Measurements from ENCODE around the gene NUP37.

DNA sequence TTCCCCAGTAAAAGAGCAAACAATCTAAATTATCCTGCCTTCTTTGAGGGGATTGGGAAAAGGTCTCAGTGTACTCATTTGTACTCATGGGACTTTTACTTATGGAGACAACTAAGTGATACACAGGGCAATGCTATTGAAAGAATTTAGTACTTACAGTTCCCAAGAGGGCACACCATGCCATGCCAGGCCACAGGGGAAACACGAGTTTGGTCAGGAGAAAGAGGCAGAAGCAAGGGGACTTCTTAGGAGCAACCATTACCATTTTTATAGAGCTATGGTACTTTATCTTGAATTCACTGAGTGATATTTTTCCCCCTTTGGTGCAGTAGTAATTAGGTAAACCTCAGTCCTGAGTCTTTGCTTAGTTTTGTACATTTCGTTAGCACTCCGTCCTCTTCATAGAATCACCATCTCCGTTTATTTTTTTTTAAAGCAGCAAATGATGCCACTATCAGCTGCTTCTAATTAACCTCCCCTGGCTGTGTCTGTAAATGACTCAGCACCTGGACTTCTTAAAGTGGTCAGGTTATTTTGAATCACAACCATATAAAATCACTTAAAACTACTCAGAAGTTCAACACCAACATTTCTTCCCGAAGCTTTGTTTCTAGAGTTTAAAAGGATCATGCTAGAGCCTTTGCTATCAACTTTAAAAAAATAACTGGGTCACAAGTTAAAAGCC is 52.2 kb downstream of the NUP37 start:
- TF ChIP-seq FOS (IDR thresholded peaks at IDR 0.05; ENCODE audit: extremely low read depth, insufficient read length) = no peak
- TF ChIP-seq, protein P1, sequence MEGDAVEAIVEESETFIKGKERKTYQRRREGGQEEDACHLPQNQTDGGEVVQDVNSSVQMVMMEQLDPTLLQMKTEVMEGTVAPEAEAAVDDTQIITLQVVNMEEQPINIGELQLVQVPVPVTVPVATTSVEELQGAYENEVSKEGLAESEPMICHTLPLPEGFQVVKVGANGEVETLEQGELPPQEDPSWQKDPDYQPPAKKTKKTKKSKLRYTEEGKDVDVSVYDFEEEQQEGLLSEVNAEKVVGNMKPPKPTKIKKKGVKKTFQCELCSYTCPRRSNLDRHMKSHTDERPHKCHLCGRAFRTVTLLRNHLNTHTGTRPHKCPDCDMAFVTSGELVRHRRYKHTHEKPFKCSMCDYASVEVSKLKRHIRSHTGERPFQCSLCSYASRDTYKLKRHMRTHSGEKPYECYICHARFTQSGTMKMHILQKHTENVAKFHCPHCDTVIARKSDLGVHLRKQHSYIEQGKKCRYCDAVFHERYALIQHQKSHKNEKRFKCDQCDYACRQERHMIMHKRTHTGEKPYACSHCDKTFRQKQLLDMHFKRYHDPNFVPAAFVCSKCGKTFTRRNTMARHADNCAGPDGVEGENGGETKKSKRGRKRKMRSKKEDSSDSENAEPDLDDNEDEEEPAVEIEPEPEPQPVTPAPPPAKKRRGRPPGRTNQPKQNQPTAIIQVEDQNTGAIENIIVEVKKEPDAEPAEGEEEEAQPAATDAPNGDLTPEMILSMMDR (IDR thresholded peaks at IDR 0.05 in 2 of 3, conservative IDR thresholded peaks at IDR 0.05 in 1 of 3; ENCODE audit: insufficient read depth in 2 of 3, low read depth in 1 of 3, low read length in 3 of 3) = no peak
- TF ChIP-seq NR3C1 (CRISPR knock-in tag; IDR thresholded peaks at IDR 0.05) = no peak
- TF ChIP-seq, protein P2, sequence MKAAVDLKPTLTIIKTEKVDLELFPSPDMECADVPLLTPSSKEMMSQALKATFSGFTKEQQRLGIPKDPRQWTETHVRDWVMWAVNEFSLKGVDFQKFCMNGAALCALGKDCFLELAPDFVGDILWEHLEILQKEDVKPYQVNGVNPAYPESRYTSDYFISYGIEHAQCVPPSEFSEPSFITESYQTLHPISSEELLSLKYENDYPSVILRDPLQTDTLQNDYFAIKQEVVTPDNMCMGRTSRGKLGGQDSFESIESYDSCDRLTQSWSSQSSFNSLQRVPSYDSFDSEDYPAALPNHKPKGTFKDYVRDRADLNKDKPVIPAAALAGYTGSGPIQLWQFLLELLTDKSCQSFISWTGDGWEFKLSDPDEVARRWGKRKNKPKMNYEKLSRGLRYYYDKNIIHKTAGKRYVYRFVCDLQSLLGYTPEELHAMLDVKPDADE (conservative IDR thresholded peaks at IDR 0.05; ENCODE audit: control insufficient read depth, low read depth, low read length) = no peak
- no peak for TF ChIP-seq CBFA2T3 (IDR thresholded peaks at IDR 0.05)
- TF ChIP-seq, protein P3, sequence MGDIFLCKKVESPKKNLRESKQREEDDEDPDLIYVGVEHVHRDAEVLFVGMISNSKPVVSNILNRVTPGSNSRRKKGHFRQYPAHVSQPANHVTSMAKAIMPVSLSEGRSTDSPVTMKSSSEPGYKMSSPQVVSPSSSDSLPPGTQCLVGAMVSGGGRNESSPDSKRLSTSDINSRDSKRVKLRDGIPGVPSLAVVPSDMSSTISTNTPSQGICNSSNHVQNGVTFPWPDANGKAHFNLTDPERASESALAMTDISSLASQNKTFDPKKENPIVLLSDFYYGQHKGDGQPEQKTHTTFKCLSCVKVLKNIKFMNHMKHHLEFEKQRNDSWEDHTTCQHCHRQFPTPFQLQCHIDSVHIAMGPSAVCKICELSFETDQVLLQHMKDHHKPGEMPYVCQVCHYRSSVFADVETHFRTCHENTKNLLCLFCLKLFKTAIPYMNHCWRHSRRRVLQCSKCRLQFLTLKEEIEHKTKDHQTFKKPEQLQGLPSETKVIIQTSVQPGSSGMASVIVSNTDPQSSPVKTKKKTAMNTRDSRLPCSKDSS (IDR thresholded peaks at IDR 0.05; ENCODE audit: low read depth, partially characterized antibody) = no peak
- no peak for TF ChIP-seq RUNX1 (IDR thresholded peaks at IDR 0.05; ENCODE audit: low read depth)
- peak; percentile 60 for TF ChIP-seq FOXM1 (IDR thresholded peaks at IDR 0.05; ENCODE audit: low read depth)
- TF ChIP-seq FOXM1 (CRISPR knock-in tag; IDR thresholded peaks at IDR 0.05; ENCODE audit: low read depth) = no peak
- TF ChIP-seq TCF7L2 (IDR thresholded peaks at IDR 0.05; ENCODE audit: low read depth, low read length) = no peak
- no peak for TF ChIP-seq KAT7 (CRISPR knock-in tag; IDR thresholded peaks at IDR 0.05; ENCODE audit: borderline replicate concordance)
- no peak for TF ChIP-seq HDAC1 (IDR thresholded peaks at IDR 0.05)
- no peak for TF ChIP-seq MXI1 (IDR thresholded peaks at IDR 0.05; ENCODE audit: low read depth, low read length)
- TF ChIP-seq POLR2AphosphoS5 (IDR thresholded peaks at IDR 0.05; ENCODE audit: control insufficient read depth, insufficient read depth, low read depth, low read length) = no peak
